T-helper 1 cell treated with Interleukin-12 subunit alpha and Interleukin-12 subunit beta and Interleukin-4 antibody, amounts not matched to agents 30 ng/mL and 1 ng/mL, for 36 hours (primary cell): ENCODE measurements around the gene NCR2. TPM values are rescaled to one million over a fixed set of nuclear protein-coding genes. Genes with fewer than 3 reads are reported as not detected.

Experiments
- intact Hi-C: fragments of 100-400 bp; cut with micrococcal nuclease; formaldehyde crosslinking; loops from one replicate; pipeline ENCODE4 v1.15.1; 2024
- total RNA-seq: library from RNA; stranded (reverse); gene quantifications from 2 replicates; pipeline ENCODE4 v1.2.3, GENCODE V29; 2022

The NCR2 gene
- total RNA-seq, 1 donor from 2014 or later = not detected

- intact Hi-C loops = no loop called here
Observed at GRCh38 chr6:41356825-41357224, 21.4 kb downstream of the NCR2 start.

GRCh38 chr6:41358503-41358902 lies 23.1 kb downstream of the NCR2 start:
- intact Hi-C loops = no loop called here

GRCh38 chr6:41359617-41360313 lies 24.4 kb downstream of the NCR2 start:
- intact Hi-C loops = no loop called here

GRCh38 chr6:41360314-41360685 lies 24.9 kb downstream of the NCR2 start:
- intact Hi-C loops = no loop called here

- intact Hi-C loops = no loop called here
Observed at GRCh38 chr6:41366150-41366549, 30.7 kb downstream of the NCR2 start.

GRCh38 chr6:41367061-41367460 lies 31.7 kb downstream of the NCR2 start:
- intact Hi-C loops = no loop called here

GRCh38 chr6:41367700-41368099 lies 32.3 kb downstream of the NCR2 start:
- intact Hi-C loops = loop anchor here (2.0 kb wide), 1 partner anchor 57 kb away; no protein-coding TSS in a partner anchor

GRCh38 chr6:41370488-41371111 lies 35.2 kb downstream of the NCR2 start:
- intact Hi-C loops = loop anchor here (5.0 kb wide), 1 partner anchor 132 kb away; no protein-coding TSS in a partner anchor

- intact Hi-C loops = loop anchor here (5.0 kb wide), 1 partner anchor 131 kb away; no protein-coding TSS in a partner anchor
Observed at GRCh38 chr6:41371461-41371991, 36.1 kb downstream of the NCR2 start.

- intact Hi-C loops = loop anchor here (5.0 kb wide), 1 partner anchor 130 kb away; no protein-coding TSS in a partner anchor
Observed at GRCh38 chr6:41371992-41372831, 36.8 kb downstream of the NCR2 start.

- intact Hi-C loops = loop anchor here (5.0 kb wide), 1 partner anchor 129 kb away; no protein-coding TSS in a partner anchor
Observed at GRCh38 chr6:41372832-41373626, 37.6 kb downstream of the NCR2 start.

- intact Hi-C loops = loop anchor here (5.0 kb wide), 1 partner anchor 129 kb away; no protein-coding TSS in a partner anchor
Observed at GRCh38 chr6:41373627-41373918, 38.2 kb downstream of the NCR2 start.

- intact Hi-C loops = loop anchor here (5.0 kb wide), 1 partner anchor 128 kb away; no protein-coding TSS in a partner anchor
Observed at GRCh38 chr6:41373919-41374617, 38.7 kb downstream of the NCR2 start.

- intact Hi-C loops = loop anchor here (5.0 kb wide), 1 partner anchor 127 kb away; no protein-coding TSS in a partner anchor
Observed at GRCh38 chr6:41374618-41375590, 39.5 kb downstream of the NCR2 start.

- intact Hi-C loops = no loop called here
Observed at GRCh38 chr6:41375598-41376151, 40.3 kb downstream of the NCR2 start.

- intact Hi-C loops = no loop called here
Observed at GRCh38 chr6:41376176-41376575, 40.8 kb downstream of the NCR2 start.

- intact Hi-C loops = no loop called here
Observed at GRCh38 chr6:41377071-41377470, 41.7 kb downstream of the NCR2 start.

- intact Hi-C loops = no loop called here
Observed at GRCh38 chr6:41379306-41379705, 43.9 kb downstream of the NCR2 start.

GRCh38 chr6:41386594-41386993 lies 51.2 kb downstream of the NCR2 start:
- intact Hi-C loops = no loop called here
